PC-9 (cell line): ENCODE measurements around the gene ERC2. TPM values are rescaled to one million over a fixed set of nuclear protein-coding genes. Genes with fewer than 3 reads are reported as not detected.
A peak's percentile ranks its signal among the peaks of the same experiment; 100 is the strongest.

Source experiments
- BruUV-seq: library from RNA; stranded (reverse); fragments of 400-500 nt; replicated peaks from 2 replicates; lab custom pipeline; 2021; lab: Mats Ljungman, UMichigan
- CTCF ChIA-PET: fragments of 300-600 bp; sonication (Branson Sonifier 250); formaldehyde crosslinking; loops from one replicate; lab custom pipeline; 2022; ENCODE audit warnings: antibody characterized with exemption; lab: Charles Lee
- POLR2A ChIA-PET: fragments of 300-600 bp; sonication (Branson Sonifier 250); formaldehyde crosslinking; loops from one replicate; lab custom pipeline; 2022; ENCODE audit warnings: antibody characterized with exemption; ENCODE audit not compliant: unreplicated experiment; lab: Charles Lee
- DNase-seq, 2 experiments: peaks; one replicate each; pipeline versions ENCODE4 v3.0.0 to v3.0.0-alpha.2; 2015 to 2022; ENCODE audit warnings: mixed read lengths in 1 of 2
- H2AFZ ChIP-seq: fragments of 200-600 bp; sonication (generic); 2 replicates; pipeline ENCODE4 v1.8.1; 2017; ENCODE audit warnings: antibody characterized with exemption
- H3F3A ChIP-seq: fragments of 200-600 bp; sonication (generic); 2 replicates; pipeline ENCODE4 v1.8.1; 2017; ENCODE audit warnings: antibody characterized with exemption, mild to moderate bottlenecking, low read depth; ENCODE audit not compliant: insufficient read depth
- H3K27ac ChIP-seq: fragments of 200-600 bp; sonication (generic); 2 replicates; pipeline ENCODE4 v1.6.1; 2016; ENCODE audit warnings: mixed run types
- H3K27me3 ChIP-seq: fragments of 200-600 bp; sonication (generic); 2 replicates; pipeline ENCODE4 v1.6.1; 2016; ENCODE audit warnings: low read depth, mixed run types; ENCODE audit not compliant: insufficient read depth
- H3K36me3 ChIP-seq: fragments of 200-600 bp; sonication (generic); 2 replicates; pipeline ENCODE4 v1.6.1; 2016; ENCODE audit warnings: low read depth, mixed run types
- H3K4me1 ChIP-seq: fragments of 200-600 bp; sonication (generic); replicated peaks from 2 replicates; pipeline ENCODE4 v1.6.1; 2016; ENCODE audit warnings: mixed run types; ENCODE audit not compliant: insufficient read depth
- H3K4me2 ChIP-seq: fragments of 200-600 bp; sonication (generic); 2 replicates; pipeline ENCODE4 v1.6.1; 2017; ENCODE audit warnings: mixed run types
- H3K4me3 ChIP-seq: fragments of 200-600 bp; sonication (generic); 2 replicates; pipeline ENCODE4 v1.6.1; 2016; ENCODE audit warnings: mixed run types
- H3K79me2 ChIP-seq: fragments of 200-600 bp; sonication (generic); 2 replicates; pipeline ENCODE4 v1.6.1; 2017; ENCODE audit warnings: low read depth, mixed run types
- H3K9me2 ChIP-seq: fragments of 200-600 bp; sonication (generic); 2 replicates; pipeline ENCODE4 v1.8.1; 2017; ENCODE audit warnings: mild to moderate bottlenecking; ENCODE audit not compliant: insufficient read depth
- H3K9me3 ChIP-seq: fragments of 200-600 bp; sonication (generic); 2 replicates; pipeline ENCODE4 v1.8.1; 2016; ENCODE audit warnings: low read depth; ENCODE audit not compliant: insufficient read depth
- H4K20me1 ChIP-seq: fragments of 200-600 bp; sonication (generic); 2 replicates; pipeline ENCODE4 v1.8.1; 2017; ENCODE audit not compliant: insufficient read depth
- EZH2 ChIP-seq: fragments of 200-600 bp; sonication (generic); IDR thresholded peaks from 2 replicates; pipeline ENCODE4 v1.8.0; 2017; ENCODE audit warnings: antibody characterized with exemption, low read depth
- intact Hi-C: fragments of 100-400 bp; cut with micrococcal nuclease; formaldehyde crosslinking; loops from one replicate; pipeline ENCODE4 v1.10.0; 2022; ENCODE audit not compliant: unreplicated experiment
- total RNA-seq: library from RNA; stranded (reverse); gene quantifications from 2 replicates; pipeline ENCODE4 v1.2.3, GENCODE V29; 2021
- TF ChIP-seq, protein P1 (sequence below): fragments of 200-600 bp; sonication (generic); conservative IDR thresholded peaks from 2 replicates; pipeline ENCODE4 v1.6.1; 2017; ENCODE audit warnings: mixed run types, antibody characterized with exemption, mild to moderate bottlenecking, moderate library complexity

The ERC2 gene
- total RNA-seq, 1 experiment from 2014 or later = 1.4 TPM

DNA sequence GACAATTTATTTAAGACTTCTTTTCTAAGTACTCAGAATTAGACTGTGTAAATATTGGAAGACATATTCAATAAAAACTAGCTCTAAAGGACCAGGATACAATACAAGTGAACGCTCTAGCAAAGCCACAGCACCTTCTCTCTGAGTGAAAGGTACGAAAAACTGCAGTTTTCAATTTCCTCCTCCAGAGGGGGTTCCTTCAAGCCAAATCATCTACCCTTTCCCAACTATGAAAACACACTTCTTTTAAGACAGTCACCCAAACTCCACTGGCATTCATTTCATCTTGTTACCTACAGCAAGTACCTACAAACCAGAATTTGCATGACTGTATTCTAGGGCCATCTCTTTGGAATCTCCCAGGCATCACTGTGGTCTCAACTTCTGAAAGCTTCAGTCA lies 165.8 kb downstream of the ERC2 start:
- ChIA-PET CTCF (no interaction called here), POLR2A (no interaction called here)
- Histone ChIP-seq H3K9me2 (no peaks in the 10 kb centered on the region), H3K79me2 (no peaks in the 10 kb centered on the region), H3K27me3 (peaks cover 12% of the 10 kb centered on the region; the same call in 1 of the 2 replicates), H3K27ac (no peak overlapping the region), H2AFZ (no peak overlapping the region), H4K20me1 (no peaks in the 10 kb centered on the region), H3K4me3 (no peak overlapping the region), H3K4me2 (no peak overlapping the region), H3F3A (no peaks in the 10 kb centered on the region), H3K4me1 (no peaks in the 10 kb centered on the region), H3K9me3 (no peaks in the 10 kb centered on the region), H3K36me3 (no peaks in the 10 kb centered on the region)
- no peak for TF ChIP-seq EZH2
- TF ChIP-seq, protein P1, sequence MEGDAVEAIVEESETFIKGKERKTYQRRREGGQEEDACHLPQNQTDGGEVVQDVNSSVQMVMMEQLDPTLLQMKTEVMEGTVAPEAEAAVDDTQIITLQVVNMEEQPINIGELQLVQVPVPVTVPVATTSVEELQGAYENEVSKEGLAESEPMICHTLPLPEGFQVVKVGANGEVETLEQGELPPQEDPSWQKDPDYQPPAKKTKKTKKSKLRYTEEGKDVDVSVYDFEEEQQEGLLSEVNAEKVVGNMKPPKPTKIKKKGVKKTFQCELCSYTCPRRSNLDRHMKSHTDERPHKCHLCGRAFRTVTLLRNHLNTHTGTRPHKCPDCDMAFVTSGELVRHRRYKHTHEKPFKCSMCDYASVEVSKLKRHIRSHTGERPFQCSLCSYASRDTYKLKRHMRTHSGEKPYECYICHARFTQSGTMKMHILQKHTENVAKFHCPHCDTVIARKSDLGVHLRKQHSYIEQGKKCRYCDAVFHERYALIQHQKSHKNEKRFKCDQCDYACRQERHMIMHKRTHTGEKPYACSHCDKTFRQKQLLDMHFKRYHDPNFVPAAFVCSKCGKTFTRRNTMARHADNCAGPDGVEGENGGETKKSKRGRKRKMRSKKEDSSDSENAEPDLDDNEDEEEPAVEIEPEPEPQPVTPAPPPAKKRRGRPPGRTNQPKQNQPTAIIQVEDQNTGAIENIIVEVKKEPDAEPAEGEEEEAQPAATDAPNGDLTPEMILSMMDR = peak; percentile 30; the same call in 1 of the 2 replicates
- no peak for DNase-seq
- intact Hi-C loops = no loop called here
- BruUV-seq = no TSS peak

DNA sequence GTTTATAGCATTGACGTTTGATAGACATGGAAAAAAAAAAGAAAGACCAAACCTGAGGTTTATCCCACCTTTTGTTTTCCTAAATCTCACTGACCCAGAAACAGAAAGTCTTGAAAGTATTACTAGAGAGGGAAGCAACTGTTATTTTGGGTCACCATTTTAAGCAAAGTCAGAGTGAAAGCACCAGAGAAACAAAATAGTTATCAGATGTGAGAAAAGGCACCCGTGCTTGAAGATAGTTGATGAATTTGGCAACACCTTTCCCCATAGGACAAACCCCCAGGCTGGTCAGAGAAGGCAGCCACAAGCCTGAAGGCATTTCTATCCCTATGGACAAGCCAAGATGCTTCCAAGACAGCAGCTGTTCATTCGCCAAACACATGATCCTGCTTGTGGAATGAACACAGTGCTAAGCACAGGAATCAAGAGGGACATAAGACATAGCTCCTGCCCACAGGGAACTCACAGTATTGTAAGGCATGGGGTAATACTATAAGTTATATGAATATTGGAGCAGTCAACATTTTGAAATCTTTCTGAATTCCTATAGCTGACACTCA lies 170.9 kb downstream of the ERC2 start:
- ChIA-PET POLR2A (no interaction called here), CTCF (no interaction called here)
- no peak overlapping the region for H2AFZ ChIP-seq

DNA sequence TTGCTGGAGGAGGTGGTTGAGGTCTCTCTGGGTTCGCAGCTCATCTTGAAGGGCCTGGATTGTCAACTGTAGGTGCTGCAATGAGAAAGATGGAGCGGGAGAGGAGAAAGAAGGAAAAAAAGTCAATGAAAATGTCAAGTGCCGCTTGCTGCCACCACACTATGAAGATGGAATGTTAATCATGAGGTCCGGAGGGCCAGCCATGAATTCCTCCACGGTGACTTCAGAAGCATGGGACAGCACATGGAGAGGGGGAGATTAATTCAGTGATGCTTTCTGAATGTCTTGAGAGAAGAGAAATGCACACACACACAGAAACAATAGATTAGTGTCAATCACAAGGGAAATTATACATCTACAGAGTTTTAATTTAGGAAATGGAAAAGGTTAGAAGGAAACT lies 171.9 kb downstream of the ERC2 start:
- no TSS peak for BruUV-seq
- no peaks in the 10 kb centered on the region for H3K79me2 ChIP-seq
- H3K9me2 ChIP-seq = no peaks in the 10 kb centered on the region
- POLR2A ChIA-PET = no interaction called here
- H2AFZ ChIP-seq = no peak overlapping the region
- H3K9me3 ChIP-seq = no peaks in the 10 kb centered on the region
- no peak overlapping the region for H3K4me2 ChIP-seq
- no peaks in the 10 kb centered on the region for H3K36me3 ChIP-seq
- CTCF ChIA-PET = no interaction called here
- no peak for DNase-seq
- no peaks in the 10 kb centered on the region for H3F3A ChIP-seq
- TF ChIP-seq, protein P1 = no peak
- no peak for TF ChIP-seq EZH2
- H3K27me3 ChIP-seq = peaks cover 20% of the 10 kb centered on the region
- no peaks in the 10 kb centered on the region for H3K4me1 ChIP-seq
- H3K4me3 ChIP-seq = no peak overlapping the region
- H4K20me1 ChIP-seq = no peaks in the 10 kb centered on the region
- H3K27ac ChIP-seq = no peak overlapping the region
- intact Hi-C loops = no loop called here

More for the DNA sequence above, 170.9 kb downstream of the ERC2 start:
- H3K36me3 ChIP-seq = no peaks in the 10 kb centered on the region
- no TSS peak for BruUV-seq
- DNase-seq = no peak
- H3K9me3 ChIP-seq = no peaks in the 10 kb centered on the region
- H3K4me1 ChIP-seq = no peaks in the 10 kb centered on the region
- no peak overlapping the region for H3K4me3 ChIP-seq
- peaks cover 20% of the 10 kb centered on the region for H3K27me3 ChIP-seq
- no peaks in the 10 kb centered on the region for H4K20me1 ChIP-seq
- H3K9me2 ChIP-seq = no peaks in the 10 kb centered on the region
- no peaks in the 10 kb centered on the region for H3K79me2 ChIP-seq
- no peak overlapping the region for H3K4me2 ChIP-seq
- no peaks in the 10 kb centered on the region for H3F3A ChIP-seq
- intact Hi-C loops = no loop called here
- no peak for TF ChIP-seq EZH2
- TF ChIP-seq, protein P1 = no peak
- H3K27ac ChIP-seq = no peak overlapping the region
